ENCODE results near the gene GRB14. TPM values are rescaled to one million over a fixed set of nuclear protein-coding genes. Genes with fewer than 3 reads are reported as not detected.

GRB14 gene
- total RNA-seq, 1 donor from 2014 or later: 2.7 TPM

DNA sequence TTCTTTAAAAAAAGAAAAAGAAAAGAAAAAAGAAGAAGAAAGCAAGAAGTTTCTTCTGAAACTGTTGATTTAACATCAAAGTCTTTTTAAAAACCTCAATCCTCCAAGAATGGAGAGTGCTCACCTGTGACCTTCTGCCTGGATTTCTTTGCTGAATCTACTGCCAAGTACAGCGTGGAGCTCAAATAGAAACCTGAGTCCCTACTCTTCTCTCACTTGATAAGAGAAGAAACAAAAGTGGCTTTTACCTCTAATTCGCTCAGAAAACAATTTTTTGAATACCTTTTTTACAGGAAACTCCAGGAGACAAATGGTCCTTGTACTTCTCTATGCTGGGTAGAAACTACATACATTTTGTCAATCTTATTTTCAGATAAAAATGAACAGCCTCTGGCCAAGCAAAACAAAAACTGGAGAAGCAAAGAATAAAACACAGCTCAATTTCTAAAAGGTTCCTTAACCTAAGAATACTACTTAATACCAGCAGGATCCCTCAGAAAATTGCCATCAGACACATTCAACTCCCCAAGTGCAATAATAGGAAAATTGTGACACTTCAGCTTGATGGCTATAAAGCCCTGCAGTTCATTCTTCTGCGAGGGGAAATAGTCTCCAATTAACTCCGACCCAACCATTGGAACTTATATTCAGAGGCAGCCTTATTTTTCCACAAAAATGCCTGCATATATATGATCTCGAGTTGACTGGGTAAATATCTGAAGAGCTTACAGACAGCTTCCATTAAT, 85.8 kb downstream of the GRB14 start:
- Histone ChIP-seq H3K4me3 (no peak overlapping the region), H3K9me3 (no peaks in the 10 kb centered on the region), H3K36me3 (no peaks in the 10 kb centered on the region), H3K27me3 (no peaks in the 10 kb centered on the region), H3K27ac (no peak overlapping the region), H3K4me1 (no peaks in the 10 kb centered on the region)
- intact Hi-C loops (cut with DNase I): no loop called here
- no peak for DNase-seq (ENCODE audit: extremely low spot score in 2 of 2)
- no peak for TF ChIP-seq POLR2AphosphoS5 (IDR thresholded peaks at IDR 0.05; ENCODE audit: insufficient read depth in 1 of 2, low read depth in 1 of 2)
- TF ChIP-seq, protein P1, sequence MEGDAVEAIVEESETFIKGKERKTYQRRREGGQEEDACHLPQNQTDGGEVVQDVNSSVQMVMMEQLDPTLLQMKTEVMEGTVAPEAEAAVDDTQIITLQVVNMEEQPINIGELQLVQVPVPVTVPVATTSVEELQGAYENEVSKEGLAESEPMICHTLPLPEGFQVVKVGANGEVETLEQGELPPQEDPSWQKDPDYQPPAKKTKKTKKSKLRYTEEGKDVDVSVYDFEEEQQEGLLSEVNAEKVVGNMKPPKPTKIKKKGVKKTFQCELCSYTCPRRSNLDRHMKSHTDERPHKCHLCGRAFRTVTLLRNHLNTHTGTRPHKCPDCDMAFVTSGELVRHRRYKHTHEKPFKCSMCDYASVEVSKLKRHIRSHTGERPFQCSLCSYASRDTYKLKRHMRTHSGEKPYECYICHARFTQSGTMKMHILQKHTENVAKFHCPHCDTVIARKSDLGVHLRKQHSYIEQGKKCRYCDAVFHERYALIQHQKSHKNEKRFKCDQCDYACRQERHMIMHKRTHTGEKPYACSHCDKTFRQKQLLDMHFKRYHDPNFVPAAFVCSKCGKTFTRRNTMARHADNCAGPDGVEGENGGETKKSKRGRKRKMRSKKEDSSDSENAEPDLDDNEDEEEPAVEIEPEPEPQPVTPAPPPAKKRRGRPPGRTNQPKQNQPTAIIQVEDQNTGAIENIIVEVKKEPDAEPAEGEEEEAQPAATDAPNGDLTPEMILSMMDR (IDR thresholded peaks at IDR 0.05): no peak

DNA sequence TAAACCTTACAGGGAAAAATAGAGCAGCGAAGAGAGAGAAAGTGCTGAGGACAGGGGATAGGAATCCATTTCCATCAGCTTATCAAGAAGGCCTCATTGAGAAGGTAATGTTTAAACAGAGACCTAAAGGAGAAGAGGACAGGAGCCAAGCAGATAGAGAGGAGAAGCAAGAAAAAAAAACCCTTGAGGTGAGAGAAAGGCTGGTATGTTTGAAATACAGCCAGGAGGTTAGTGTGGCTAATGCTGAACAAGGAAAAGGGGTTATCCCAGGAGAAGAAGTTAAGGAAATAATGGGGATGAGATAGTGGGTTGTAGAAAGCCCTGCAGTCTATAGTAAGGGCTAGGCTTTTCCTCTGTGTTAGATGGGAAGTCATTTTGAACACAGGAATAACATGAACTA, 90.8 kb downstream of the GRB14 start:
- no peak overlapping the region for H3K4me3 ChIP-seq
- TF ChIP-seq, protein P1 (IDR thresholded peaks at IDR 0.05): no peak
- TF ChIP-seq POLR2AphosphoS5 (IDR thresholded peaks at IDR 0.05; ENCODE audit: insufficient read depth in 1 of 2, low read depth in 1 of 2): no peak
- no peak for TF ChIP-seq POLR2A (IDR thresholded peaks at IDR 0.05)
- intact Hi-C loops (cut with DNase I): no loop called here
- no peaks in the 10 kb centered on the region for H3K9me3 ChIP-seq
- DNase-seq (ENCODE audit: extremely low spot score in 2 of 2): no peak
- H3K27me3 ChIP-seq: no peaks in the 10 kb centered on the region
- H3K4me1 ChIP-seq: no peaks in the 10 kb centered on the region
- no peaks in the 10 kb centered on the region for H3K36me3 ChIP-seq
- H3K27ac ChIP-seq: no peak overlapping the region

DNA sequence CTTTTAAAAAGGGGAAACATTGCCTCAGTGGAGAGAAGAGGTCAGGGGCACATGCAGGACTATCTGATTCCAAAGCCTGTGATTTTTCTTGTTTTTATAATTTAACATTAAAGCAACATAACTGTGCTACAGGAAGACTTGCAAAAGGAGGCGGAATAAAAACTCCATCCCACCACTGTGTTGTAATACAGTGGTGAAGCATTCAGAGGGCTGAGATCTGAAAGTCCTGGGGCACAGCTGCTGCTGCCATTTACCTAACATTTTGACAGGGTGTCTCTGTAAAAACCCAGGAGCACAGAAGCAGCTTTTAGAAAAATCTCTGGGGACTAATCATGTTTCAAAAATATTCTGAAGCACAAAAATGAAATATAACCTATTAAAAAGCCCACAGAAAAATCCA, 97.6 kb downstream of the GRB14 start:
- Histone ChIP-seq H3K9me3 (no peaks in the 10 kb centered on the region), H3K27ac (no peak overlapping the region), H3K4me1 (no peaks in the 10 kb centered on the region), H3K4me3 (no peak overlapping the region), H3K36me3 (no peaks in the 10 kb centered on the region), H3K27me3 (no peaks in the 10 kb centered on the region)
- intact Hi-C loops (cut with DNase I): no loop called here
- no peak for DNase-seq (ENCODE audit: extremely low spot score in 2 of 2)
- TF ChIP-seq POLR2AphosphoS5 (IDR thresholded peaks at IDR 0.05; ENCODE audit: insufficient read depth in 1 of 2, low read depth in 1 of 2): no peak
- TF ChIP-seq POLR2A (IDR thresholded peaks at IDR 0.05): no peak
- TF ChIP-seq, protein P1 (IDR thresholded peaks at IDR 0.05): no peak

DNA sequence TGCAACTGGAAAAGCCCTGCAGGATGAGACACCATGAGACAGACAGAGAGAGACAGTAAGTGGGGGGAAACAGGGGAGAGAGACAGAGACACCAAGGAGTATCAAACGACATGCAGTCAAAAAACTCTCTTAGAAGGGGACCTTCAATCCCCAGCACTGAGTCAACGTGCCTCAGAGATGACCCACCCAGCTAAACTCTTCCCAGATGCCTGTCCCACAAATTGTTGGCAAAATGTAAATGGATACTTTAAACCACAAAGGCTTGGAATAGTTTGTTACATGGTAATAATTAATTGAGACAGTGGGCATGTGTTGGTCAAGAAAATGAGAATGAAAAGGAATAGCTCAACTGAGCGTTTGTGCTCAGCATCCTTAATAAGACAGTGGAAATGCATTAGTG, 98.3 kb downstream of the GRB14 start:
- TF ChIP-seq, protein P1 (IDR thresholded peaks at IDR 0.05): no peak
- TF ChIP-seq POLR2A (IDR thresholded peaks at IDR 0.05) (no peak), POLR2AphosphoS5 (IDR thresholded peaks at IDR 0.05; ENCODE audit: insufficient read depth in 1 of 2, low read depth in 1 of 2) (no peak)
- no peaks in the 10 kb centered on the region for H3K36me3 ChIP-seq
- no peak overlapping the region for H3K4me3 ChIP-seq
- intact Hi-C loops (cut with DNase I): no loop called here
- no peak for DNase-seq (ENCODE audit: extremely low spot score in 2 of 2)
- H3K27ac ChIP-seq: no peak overlapping the region
- H3K9me3 ChIP-seq: no peaks in the 10 kb centered on the region
- H3K27me3 ChIP-seq: no peaks in the 10 kb centered on the region
- no peaks in the 10 kb centered on the region for H3K4me1 ChIP-seq

DNA sequence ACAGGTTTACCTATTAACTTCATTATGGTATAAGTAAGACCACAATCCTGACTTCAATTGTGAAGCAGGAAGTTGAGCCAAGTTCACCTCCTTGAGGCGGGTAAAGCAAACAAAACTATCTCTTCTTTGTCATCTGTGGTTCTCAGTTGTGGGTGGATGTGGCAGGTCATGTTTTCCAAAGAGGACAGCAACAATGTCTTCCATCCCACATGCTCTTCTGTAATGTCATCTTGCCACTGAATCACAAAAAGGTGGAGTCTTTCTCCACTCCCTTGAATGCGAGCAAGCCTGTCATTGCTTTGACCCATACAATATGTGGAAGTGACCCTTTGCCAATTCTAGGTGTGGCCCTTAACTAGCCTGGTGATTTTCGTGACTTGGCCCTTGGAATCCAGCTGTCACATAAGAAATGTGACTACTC, 98.7 kb downstream of the GRB14 start:
- intact Hi-C loops (cut with DNase I): no loop called here
- no peak for DNase-seq (ENCODE audit: extremely low spot score in 2 of 2)
- Histone ChIP-seq H3K4me1 (no peaks in the 10 kb centered on the region), H3K27me3 (no peaks in the 10 kb centered on the region), H3K27ac (no peak overlapping the region), H3K4me3 (no peak overlapping the region), H3K36me3 (no peaks in the 10 kb centered on the region), H3K9me3 (no peaks in the 10 kb centered on the region)
- TF ChIP-seq, protein P1 (IDR thresholded peaks at IDR 0.05): no peak
- no peak for TF ChIP-seq POLR2A (IDR thresholded peaks at IDR 0.05)
- TF ChIP-seq POLR2AphosphoS5 (IDR thresholded peaks at IDR 0.05; ENCODE audit: insufficient read depth in 1 of 2, low read depth in 1 of 2): no peak

All from vagina (tissue), 2 donors.